ENCODE measurements around the gene SMOC2. TPM values are rescaled to one million over a fixed set of nuclear protein-coding genes. Genes with fewer than 3 reads are reported as not detected.

Gene SMOC2
- total and polyA plus RNA-seq, 4 donors = 1.3 to 6.4 (median 4.6) TPM

DNA sequence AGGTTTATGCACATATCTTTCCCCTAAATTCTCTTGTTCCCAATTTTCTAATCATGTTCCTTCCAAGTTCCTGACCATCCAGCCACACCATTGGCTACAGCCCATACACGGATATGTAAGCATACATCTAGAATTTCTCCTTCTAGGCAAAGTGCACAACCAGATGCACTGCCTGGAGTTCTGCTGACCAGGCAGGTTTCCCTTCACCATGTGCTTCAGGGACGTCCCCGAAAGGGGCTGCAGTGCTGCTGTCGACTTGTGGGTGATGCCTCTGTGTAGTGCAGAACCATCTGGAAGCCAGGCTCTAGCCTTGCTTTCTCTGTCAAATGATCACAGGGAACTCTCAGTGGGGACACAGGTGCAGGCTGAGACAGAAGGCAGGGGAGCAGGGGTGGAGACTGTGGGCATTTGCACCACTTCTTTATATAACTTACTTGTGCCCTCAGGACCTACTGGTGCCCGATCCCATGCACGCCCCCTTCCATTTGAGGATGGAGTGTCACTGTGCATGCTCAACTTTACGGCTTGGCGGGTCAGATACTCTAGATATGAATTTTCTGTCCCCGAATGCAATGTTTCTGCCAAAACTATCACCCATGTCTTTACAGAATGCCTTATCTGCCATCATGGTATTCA is 37.5 kb upstream of the SMOC2 start:
- Histone ChIP-seq H3K9ac (ENCODE audit: insufficient read depth in 1 of 2, low read length in 2 of 2) (no peak overlapping the region), H3K4me3 (no peak overlapping the region), H3K27me3 (ENCODE audit: control insufficient read depth in 3 of 3, insufficient read depth in 3 of 3, low read length in 2 of 3) (peaks cover 0 to 3% (median 0%) of the 10 kb centered on the region in 3 donors), H3K4me1 (ENCODE audit: control insufficient read depth in 5 of 5, insufficient read depth in 5 of 5, low read length in 5 of 5) (peaks cover 0 to 6% (median 0%) of the 10 kb centered on the region in 5 donors), H3K9me3 (ENCODE audit: control insufficient read depth in 4 of 4, insufficient read depth in 3 of 4, low read length in 3 of 4) (peaks cover 0 to 6% (median 0%) of the 10 kb centered on the region in 4 donors), H3K27ac (ENCODE audit: low read depth in 1 of 2, low read length in 1 of 2) (no peak overlapping the region), H3K36me3 (ENCODE audit: control insufficient read depth in 4 of 4, insufficient read depth in 4 of 4, low read length in 4 of 4) (no peaks in the 10 kb centered on the region)
- DNase-seq = peak in 1 of 3 donors; percentile 3
- WGBS, 2 donors = 82 to 91% methylated on average over 9 of the region's 9 CpGs
- TF ChIP-seq CTCF (IDR thresholded peaks at IDR 0.05; ENCODE audit: control extremely low read depth, extremely low read depth) = no peak
- no peak for ATAC-seq (ENCODE audit: insufficient read depth, low FRiP score)

- DNase-seq (no peak), ATAC-seq (ENCODE audit: insufficient read depth, low FRiP score) (no peak)
- Histone ChIP-seq H3K27me3 (ENCODE audit: control insufficient read depth in 3 of 3, insufficient read depth in 3 of 3, low read length in 2 of 3) (peaks cover 0 to 3% (median 0%) of the 10 kb centered on the region in 3 donors), H3K9ac (ENCODE audit: insufficient read depth in 1 of 2, low read length in 2 of 2) (no peak overlapping the region), H3K4me1 (ENCODE audit: control insufficient read depth in 5 of 5, insufficient read depth in 5 of 5, low read length in 5 of 5) (peaks cover 0 to 6% (median 0%) of the 10 kb centered on the region in 5 donors), H3K27ac (ENCODE audit: low read depth in 1 of 2, low read length in 1 of 2) (no peak overlapping the region), H3K36me3 (ENCODE audit: control insufficient read depth in 4 of 4, insufficient read depth in 4 of 4, low read length in 4 of 4) (no peaks in the 10 kb centered on the region), H3K9me3 (ENCODE audit: control insufficient read depth in 4 of 4, insufficient read depth in 3 of 4, low read length in 3 of 4) (peaks cover 0 to 6% (median 0%) of the 10 kb centered on the region in 4 donors), H3K4me3 (no peak overlapping the region)
- no peak for TF ChIP-seq CTCF (IDR thresholded peaks at IDR 0.05; ENCODE audit: control extremely low read depth, extremely low read depth)
- WGBS, 2 donors = 81 to 88% methylated on average over 1 of the region's 1 CpG
Observed at GRCh38 chr6:168404560-168404959, 36.4 kb upstream of the SMOC2 start.

DNA sequence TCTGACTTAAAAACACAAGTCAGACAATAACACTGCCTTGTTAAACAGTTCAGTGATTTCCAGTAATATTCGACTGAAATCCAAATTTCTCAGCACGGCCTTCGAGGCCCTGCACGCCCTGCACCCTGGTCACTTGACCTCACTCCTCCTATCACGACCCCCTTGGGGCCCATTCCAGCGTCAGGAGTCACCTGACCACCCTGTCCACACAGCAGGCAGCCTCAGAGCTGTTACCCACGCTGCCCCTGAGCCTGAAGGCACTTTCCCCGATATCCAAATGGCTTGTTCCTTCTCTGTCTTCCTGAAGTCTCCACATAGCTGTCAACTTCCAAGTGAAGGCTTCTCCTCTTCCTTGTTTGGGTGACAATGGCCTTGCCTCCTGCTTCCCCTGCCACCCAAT is 33.1 kb upstream of the SMOC2 start:
- no peak overlapping the region for H3K9ac ChIP-seq (ENCODE audit: insufficient read depth in 1 of 2, low read length in 2 of 2)
- ATAC-seq (ENCODE audit: insufficient read depth, low FRiP score) (no peak), DNase-seq (no peak)
- TF ChIP-seq CTCF (IDR thresholded peaks at IDR 0.05; ENCODE audit: control extremely low read depth, extremely low read depth) = no peak
- H3K9me3 ChIP-seq (ENCODE audit: control insufficient read depth in 4 of 4, insufficient read depth in 3 of 4, low read length in 3 of 4) = peaks cover 0 to 3% (median 0%) of the 10 kb centered on the region in 4 donors
- peaks cover 0 to 3% (median 0%) of the 10 kb centered on the region in 3 donors for H3K27me3 ChIP-seq (ENCODE audit: control insufficient read depth in 3 of 3, insufficient read depth in 3 of 3, low read length in 2 of 3)
- WGBS, 2 donors = 74 to 82% methylated on average over 8 of the region's 8 CpGs
- H3K36me3 ChIP-seq (ENCODE audit: control insufficient read depth in 4 of 4, insufficient read depth in 4 of 4, low read length in 4 of 4) = no peaks in the 10 kb centered on the region
- H3K4me3 ChIP-seq = no peak overlapping the region
- H3K4me1 ChIP-seq (ENCODE audit: control insufficient read depth in 5 of 5, insufficient read depth in 5 of 5, low read length in 5 of 5) = peaks cover 0 to 6% (median 0%) of the 10 kb centered on the region in 5 donors
- no peak overlapping the region for H3K27ac ChIP-seq (ENCODE audit: low read depth in 1 of 2, low read length in 1 of 2)

Data from lung (tissue), 12 donors.